ENCODE measurements around the gene PPP6R3.
"Not testable (repeated sequence)": the region's sequence is repeated elsewhere in the genome, so short reads cannot be mapped to it uniquely, and the experiment has no call there.

PPP6R3 gene

GRCh38 chr11:68635172-68635571 lies 174.6 kb downstream of the PPP6R3 start:
- DNase-seq; intact Hi-C loops (cut with DNase I): not testable (repeated sequence)

DNA sequence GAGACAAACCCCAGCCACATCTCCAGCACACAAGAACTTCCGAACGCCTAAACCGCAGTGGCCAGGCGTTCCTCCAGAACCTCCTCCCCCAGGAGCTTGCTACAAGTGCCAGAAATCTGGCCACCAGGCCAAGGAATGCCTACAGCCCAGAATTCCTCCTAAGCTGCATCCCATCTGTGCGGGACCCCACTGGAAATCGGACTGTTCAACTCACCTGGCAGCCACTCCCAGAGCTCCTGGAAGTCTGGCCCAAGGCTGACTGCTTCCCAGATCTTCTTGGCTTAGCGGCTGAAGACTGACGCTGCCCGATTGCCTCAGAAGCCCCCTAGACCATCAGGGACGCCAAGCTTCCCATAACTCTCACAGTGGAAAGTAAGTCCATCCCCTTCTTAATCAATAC lies 175.3 kb downstream of the PPP6R3 start:
- DNase-seq; intact Hi-C loops (cut with DNase I): not testable (repeated sequence)

GRCh38 chr11:68639322-68639721 lies 178.8 kb downstream of the PPP6R3 start:
- DNase-seq; intact Hi-C loops (cut with DNase I): not testable (repeated sequence)

DNA sequence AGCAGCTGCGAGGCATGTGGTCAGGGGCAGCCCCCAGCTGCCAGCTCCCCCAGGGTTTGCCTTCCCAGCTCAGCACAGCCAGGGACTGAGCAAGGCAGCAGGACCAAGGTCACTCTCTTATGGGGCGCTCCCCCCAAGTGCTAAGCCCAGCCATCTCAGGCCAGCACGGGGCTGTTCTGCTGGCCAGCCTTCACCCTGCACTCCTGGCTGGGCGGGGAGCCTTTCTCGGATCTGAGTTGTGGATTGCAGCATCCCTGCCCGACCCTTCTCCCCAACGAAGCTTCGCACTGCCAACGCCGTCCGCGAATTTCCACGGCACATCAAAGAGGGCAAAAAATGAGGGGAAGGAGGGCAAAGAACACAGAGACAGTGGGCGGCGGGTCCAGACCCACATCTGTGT lies 181.3 kb downstream of the PPP6R3 start:
- intact Hi-C loops (cut with DNase I): no loop called here
- no peak for DNase-seq

DNA sequence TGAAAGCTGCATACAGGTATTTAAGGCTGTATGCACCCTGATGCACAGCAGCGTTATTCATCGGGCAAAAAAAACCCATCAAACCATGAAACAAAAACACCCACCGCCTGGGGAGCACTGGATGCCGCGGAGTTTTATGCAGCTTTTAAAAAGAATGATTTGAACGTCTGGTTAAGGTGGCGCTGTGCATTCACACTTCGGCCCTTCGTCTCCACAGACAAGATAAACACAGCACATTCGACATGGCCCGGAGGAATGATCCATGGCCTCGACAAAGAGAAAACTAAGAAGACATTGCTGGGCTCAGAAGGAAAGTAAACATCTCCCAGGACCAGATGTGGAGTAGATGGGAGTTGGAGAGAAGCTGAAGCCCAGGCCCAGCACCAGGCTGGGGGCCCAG lies 183.0 kb downstream of the PPP6R3 start:
- DNase-seq: peak in 1 of 10 donors; percentile 56
- intact Hi-C loops (cut with DNase I): no loop called here

DNA sequence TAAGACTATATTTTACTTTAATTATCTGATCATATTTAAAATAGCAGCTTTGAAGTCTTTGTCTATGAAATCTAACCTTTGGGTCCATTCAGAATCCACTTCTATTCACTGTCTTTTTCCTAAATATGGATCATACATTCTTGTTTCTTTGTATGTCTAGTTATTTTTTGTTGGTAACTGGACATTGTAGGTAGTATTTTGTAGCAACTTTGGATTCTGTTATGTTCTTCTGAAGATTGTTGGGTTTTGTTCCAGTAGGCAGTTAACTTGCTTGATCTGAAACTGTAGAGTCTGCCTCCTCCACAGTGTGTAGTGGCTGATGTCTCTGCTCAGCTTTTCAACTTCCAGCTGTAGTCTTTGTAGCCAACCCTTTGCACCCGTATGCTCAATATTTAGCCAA lies 186.3 kb downstream of the PPP6R3 start:
- no peak for DNase-seq
- intact Hi-C loops (cut with DNase I): no loop called here

DNA sequence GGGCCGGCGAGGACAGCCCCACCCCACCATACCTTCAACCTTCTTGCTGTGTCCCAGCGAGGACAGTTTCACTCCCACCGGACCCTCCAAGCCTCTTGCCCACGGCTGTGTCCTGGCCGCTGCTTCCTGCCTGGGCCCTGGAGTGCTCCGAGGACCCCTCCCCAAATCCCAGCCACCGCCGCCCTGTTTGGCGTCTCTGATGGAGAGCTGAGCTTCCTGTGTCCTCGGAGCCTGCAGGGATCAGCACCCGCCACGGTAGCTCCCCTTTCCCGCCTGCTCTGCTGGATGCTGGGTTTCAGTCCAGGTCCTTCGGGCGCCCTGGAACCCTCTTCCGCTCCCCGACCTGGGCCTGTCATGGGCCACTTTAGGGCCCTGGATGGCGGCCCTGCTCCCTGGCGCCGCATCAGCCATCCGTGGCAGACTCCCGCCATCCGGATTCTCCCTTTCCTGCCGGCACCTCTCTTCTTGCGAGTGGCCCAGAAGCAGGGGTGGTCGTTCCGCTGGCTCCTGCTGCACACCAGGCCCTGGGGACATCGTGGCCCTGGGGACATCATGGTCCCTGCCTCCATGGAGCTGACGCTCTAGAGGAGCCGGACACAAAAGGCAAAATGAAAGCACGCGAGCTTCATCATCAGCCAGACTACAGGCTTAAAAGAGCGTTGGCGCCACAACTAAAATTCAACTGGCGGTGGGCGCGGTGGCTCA lies 189.5 kb downstream of the PPP6R3 start:
- no peak for DNase-seq
- intact Hi-C loops (cut with DNase I): no loop called here

DNA sequence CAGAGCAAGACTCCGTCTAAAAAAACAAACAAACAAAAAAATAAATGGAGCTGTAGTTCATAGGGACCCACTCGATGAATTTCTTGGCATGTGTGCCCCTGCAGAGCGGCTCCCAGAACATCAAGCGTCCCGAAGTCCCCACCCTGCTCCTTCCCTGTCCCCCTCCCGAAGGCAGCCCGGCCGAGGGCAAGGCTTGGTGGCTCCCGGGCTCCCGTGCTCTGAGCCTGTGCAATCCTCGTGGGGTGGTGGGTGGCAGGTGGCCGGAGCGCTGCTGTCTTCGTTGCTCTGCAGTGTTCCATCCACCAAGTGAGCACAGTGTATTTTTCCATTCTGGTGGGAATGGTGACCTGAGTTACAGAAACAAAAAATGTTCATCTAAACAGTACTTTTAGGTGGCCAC lies 190.2 kb downstream of the PPP6R3 start:
- intact Hi-C loops (cut with DNase I): no loop called here

GRCh38 chr11:68651208-68651984 lies 190.8 kb downstream of the PPP6R3 start:
- DNase-seq: no peak
- intact Hi-C loops (cut with DNase I): no loop called here

More for the DNA sequence above, 190.2 kb downstream of the PPP6R3 start:
- DNase-seq: no peak

DNA sequence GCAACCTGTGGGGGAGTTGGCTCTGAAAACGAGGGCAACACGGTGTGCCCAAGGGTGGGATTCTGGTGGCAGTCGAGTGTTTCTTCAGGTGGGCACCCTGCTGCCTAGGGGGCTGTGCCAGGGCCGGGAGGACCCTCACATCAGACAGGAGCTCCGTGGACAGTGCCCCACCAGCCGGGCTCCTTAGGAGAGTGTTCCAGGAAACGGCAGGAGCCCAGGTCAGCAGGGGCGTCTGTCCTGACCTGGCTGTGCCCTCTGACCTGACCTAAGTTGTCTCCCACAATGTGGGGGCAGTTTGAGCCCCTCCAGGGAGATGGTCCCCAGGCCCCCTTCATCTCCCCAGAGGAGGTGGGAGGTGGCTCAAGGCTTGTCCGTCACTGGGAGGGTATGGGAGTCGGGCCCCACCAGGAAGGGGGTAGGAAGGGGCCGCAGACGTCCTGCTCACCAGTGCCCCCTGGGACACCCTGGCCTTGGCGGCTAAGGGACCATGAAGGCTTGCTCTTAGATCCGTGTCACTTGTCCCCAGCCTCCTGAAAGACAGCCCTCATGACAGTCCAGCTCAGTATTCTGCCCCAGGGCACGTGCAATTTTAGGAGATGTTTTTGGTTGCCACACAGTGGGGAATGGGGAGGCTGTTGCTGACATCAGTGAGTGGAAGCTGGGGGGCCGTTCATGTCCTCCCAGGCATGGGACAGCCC lies 191.6 kb downstream of the PPP6R3 start:
- peak in 1 of 10 donors; percentile 64 for DNase-seq
- intact Hi-C loops (cut with DNase I): no loop called here

DNA sequence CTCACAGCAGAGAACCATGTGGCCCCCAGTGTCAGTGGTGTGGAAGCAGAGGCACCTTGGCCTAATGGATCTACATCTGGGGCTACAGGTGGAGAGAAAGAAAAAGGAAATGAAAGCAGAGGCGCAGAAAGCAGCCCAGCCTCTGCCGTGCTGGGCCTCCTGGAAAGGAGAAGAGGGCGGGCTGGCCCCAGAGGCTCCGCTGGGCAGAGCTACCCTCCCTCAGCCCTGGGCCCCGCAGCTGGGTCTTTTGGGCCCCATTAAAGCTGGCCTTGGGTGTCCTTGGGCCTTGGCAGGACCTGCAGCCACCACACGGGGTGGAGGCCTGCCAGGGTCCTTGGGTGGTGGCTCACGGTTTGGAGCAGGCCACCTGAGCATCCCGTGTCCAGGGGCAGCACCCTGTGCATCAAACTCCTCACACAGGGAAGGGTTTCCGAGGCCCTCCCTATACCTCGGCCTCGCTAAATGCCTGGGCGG lies 192.2 kb downstream of the PPP6R3 start:
- intact Hi-C loops (cut with DNase I): no loop called here
- DNase-seq: peak in 1 of 10 donors; percentile 50

DNA sequence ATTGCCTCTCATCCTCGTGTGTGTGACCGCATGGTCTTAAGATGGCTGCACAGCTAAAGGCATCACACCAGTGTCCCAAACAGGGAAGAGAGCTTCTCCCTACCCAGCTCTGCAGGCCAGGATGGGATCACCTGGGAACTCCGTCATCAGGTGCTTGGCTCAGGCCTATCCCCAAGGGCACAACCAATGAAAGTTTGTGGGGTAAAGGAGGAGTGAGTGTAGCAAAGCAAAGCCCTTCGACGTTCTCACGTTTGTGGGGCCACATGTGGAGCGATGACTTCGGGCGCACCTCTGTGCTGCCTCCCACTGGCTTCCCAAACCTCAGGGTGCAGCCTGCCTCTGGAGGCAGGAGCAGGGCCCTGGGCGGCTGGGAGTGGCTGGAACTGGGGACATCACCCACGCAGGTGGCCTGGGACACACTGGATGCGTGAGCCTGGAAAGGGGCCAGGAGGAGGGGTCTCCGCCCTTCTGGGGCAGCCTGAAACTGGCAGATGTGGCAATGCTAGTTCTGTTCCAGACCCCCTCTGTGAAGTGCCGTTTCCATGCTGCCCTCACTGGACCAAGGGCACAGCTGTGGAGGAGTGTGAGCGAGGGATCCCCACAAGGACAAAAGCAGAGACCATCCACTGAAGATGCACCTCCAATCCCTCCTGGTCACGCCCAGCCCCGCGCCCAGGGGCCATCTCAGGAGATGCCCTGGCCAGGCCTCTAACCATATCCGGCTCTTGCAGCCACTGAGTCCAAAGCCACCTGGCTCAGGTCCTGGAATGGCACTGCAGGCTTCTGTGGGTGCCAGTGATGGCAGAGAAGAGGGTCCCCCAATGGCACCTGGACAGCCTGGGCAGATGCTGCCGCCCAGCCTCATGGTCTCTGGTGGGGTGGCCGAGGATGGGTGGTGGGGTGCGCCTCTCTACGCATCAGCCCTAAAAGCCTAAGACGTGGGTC lies 193.2 kb downstream of the PPP6R3 start:
- intact Hi-C loops (cut with DNase I): no loop called here
- peak in 1 of 10 donors; percentile 38 for DNase-seq

GRCh38 chr11:68654978-68655377 lies 194.4 kb downstream of the PPP6R3 start:
- intact Hi-C loops (cut with DNase I): no loop called here

GRCh38 chr11:68655406-68655805 lies 194.9 kb downstream of the PPP6R3 start:
- peak in 1 of 10 donors; percentile 30 for DNase-seq
- intact Hi-C loops (cut with DNase I): no loop called here

More at GRCh38 chr11:68654978-68655377, 194.4 kb downstream of the PPP6R3 start:
- DNase-seq: no peak

DNA sequence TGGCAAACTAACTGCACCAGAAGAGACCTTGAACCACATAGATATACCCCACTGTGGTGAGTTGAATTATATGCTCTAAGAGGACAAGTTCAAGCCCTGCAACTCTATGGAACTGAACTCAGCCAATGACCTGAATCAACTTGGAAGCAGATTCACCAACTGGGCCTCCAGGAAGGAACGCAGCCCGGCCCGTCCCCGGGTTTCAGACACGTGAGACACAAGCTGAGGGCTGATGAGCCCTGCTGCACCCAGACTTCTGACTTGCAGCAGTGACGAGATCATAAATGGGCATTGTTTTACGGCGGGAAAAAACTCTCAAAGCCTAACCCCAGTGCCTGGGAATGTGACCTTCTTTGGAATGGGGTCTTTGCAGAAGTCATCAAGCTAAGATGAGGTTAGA lies 195.3 kb downstream of the PPP6R3 start:
- intact Hi-C loops (cut with DNase I): no loop called here
- peak in 2 of 10 donors; percentile 40 to 50 for DNase-seq

DNA sequence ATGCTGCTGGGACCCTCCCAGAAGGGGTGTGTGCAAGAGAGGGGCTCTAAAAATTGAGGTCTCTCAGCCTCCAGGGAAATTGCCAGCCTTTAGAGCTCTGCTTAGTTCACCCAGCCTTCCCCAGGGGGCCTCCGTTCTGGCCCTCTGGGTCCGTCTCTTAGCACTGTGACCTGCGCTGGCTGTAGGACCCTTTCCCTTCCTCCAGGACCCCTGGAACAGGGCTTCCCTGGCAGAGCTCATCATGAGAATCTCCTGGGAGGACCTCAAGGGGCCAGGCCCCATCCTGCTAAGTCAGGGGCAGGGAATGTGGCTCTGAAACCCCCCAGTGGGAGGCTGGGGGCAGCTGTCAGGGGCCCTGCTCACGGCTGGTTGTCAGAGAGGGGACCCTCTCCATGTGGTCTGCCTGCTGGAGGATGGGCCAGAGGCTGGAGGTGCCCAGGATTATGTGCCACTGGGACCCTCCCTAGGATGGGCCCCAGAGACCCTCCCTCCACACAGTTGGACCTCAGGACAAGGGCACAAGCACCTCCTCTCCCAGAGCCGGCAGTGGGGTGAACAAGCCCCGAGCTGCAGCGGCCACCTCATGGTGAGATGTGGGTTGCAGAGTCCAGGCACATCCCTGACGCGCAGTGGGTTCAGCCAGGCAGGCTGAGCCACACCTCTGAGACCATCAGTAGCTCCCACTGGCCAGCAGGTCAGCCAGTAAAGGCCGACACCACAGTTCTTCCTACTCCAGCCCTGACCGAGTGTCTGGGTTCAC lies 196.6 kb downstream of the PPP6R3 start:
- intact Hi-C loops (cut with DNase I): no loop called here

GRCh38 chr11:68658097-68658496 lies 197.5 kb downstream of the PPP6R3 start:
- DNase-seq: peak in 1 of 10 donors; percentile 14
- intact Hi-C loops (cut with DNase I): no loop called here

More for the DNA sequence above, 196.6 kb downstream of the PPP6R3 start:
- peak in 2 of 10 donors; percentile 62 to 77 for DNase-seq

DNA sequence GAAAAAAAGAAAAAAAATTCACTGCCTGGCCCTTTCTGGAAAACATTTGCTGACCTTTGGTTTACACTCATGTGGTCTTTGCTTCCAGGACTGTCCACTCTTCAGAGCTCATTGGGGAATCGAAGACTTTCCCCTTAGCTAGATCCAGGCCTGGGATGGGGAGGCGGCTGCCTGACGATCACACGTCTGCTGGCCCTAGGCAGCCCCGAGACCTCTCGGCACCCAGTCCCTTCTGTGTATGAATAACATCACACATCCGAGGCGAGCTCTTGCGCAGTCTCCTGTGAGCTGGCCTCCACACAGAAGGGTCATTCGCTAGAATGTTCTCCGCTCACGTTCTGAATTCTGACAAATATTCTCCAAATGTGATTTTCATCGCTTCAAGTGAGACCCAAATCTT lies 198.1 kb downstream of the PPP6R3 start:
- intact Hi-C loops (cut with DNase I): no loop called here
- DNase-seq: peak in 1 of 10 donors; percentile 60

All from posterior cingulate gyrus (tissue), 11 donors.